GM18505 (cell line): ENCODE measurements around the gene SMYD3.
A peak's percentile ranks its signal among the peaks of the same experiment; 100 is the strongest.

ENCODE experiments used
- ATAC-seq: cut with Tn5 transposase; IDR thresholded peaks from one replicate; pipeline ENCODE4 v1.9.1; 2021; ENCODE audit not compliant: unreplicated experiment
- POLR2A ChIP-seq: IDR thresholded peaks from 4 replicates; pipeline ENCODE4 v1.6.1; 2011; ENCODE audit warnings: borderline replicate concordance; ENCODE audit not compliant: insufficient read depth, insufficient read length; ENCODE audit errors: extremely low read depth

The SMYD3 gene

DNA sequence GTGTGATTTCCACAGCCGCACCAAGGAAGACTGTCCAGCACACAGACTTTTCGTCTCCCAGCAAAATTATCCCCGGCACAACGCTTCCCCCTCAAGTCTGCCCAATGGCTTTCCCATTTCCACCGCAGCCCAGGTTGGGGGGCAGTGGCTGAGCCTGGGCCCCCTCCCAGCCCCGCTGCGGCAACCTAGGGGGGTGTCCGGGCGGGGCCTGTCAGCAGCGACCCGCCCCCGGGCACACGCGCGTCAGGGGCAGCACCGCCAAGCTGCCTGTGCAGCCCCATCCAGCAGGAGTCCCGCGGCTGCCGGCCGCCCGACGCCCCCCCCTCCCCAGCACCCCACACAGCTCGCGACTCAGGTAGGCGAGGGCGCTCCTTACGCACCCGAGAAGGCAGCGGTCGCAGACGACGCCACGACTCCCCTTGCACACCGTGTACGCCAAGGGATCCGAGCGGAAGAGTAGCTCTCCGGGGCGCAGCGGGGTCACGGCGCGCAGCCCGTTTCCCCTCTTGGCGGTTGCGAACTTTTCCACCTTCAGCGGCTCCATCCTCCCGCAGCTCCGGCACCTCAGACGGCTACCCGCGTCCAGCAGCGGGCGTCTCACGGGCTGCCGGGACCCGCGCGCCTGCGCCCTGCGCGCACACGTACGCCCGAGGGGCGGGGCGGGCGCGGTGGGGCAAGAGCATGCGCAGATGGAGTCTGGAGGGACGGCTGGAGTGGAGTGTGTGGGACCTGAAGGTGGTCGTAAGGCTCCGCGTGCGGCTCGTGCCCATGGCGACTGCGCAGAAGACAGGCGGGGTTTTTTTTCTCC, at the start of gene SMYD3:
Gene SMYD3, minus strand, starts transcription at position 606 of the 808 bp plus-strand sequence.
- peak; percentile 71 for TF ChIP-seq POLR2A

GRCh38 chr1:246554201-246554600, 47.1 kb upstream of the SMYD3 start:
- no peak for ATAC-seq
- TF ChIP-seq POLR2A, result no peak

More for the DNA sequence above, at the start of gene SMYD3:
- ATAC-seq, result peak; percentile 88

GRCh38 chr1:246552110-246552509, 45.0 kb upstream of the SMYD3 start:
- no peak for ATAC-seq
- TF ChIP-seq POLR2A, result no peak

GRCh38 chr1:246550402-246550801, 43.3 kb upstream of the SMYD3 start:
- TF ChIP-seq POLR2A, result no peak
- ATAC-seq, result no peak

DNA sequence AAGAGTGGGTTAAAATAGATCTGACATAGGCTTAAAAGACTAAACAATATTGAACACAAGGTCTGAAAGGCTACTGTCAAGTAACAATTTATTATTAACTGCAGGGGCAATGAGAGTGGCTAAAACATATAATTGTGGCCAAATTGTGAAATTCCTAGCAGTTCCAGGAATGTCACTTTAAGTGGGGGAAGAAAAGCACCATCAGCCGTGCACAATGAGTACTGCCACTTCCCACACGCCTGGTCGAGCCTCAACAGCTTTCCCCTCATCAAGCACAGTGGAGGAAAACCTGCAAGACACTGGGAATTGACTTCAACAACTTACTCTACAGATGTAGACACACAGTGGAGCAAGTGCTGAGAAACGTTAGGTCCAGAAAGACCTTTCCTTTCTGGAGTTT, 42.6 kb upstream of the SMYD3 start:
- TF ChIP-seq POLR2A, result no peak
- ATAC-seq, result no peak

GRCh38 chr1:246544001-246544400, 36.9 kb upstream of the SMYD3 start:
- TF ChIP-seq POLR2A, result no peak
- ATAC-seq, result no peak

GRCh38 chr1:246540738-246541491, 33.8 kb upstream of the SMYD3 start:
- no peak for ATAC-seq
- TF ChIP-seq POLR2A, result no peak

DNA sequence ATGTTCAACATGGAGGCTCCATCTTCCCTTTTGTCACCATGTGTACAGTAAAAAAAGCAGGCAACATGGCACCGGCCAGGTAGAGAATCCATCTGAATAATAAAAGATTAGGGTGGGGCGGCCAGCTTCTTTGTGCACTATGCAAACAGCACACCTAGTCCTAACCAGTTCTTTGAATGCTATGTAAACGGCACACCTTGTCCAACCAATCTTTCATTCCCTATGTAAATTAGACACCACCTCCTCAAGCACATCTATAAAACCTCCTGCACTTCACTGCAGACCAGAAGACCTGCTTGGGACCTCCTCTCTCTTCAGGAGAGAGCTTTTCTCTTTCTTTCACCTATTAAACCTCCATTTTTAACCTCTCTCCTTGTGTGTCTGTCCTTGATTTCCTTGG, 30.8 kb upstream of the SMYD3 start:
- no peak for ATAC-seq
- TF ChIP-seq POLR2A, result no peak

- TF ChIP-seq POLR2A, result no peak
Observed at GRCh38 chr1:246537441-246537840, 30.4 kb upstream of the SMYD3 start.

GRCh38 chr1:246534114-246534513, 27.0 kb upstream of the SMYD3 start:
- ATAC-seq, result no peak
- no peak for TF ChIP-seq POLR2A

More at GRCh38 chr1:246537441-246537840, 30.4 kb upstream of the SMYD3 start:
- no peak for ATAC-seq

GRCh38 chr1:246533371-246533905, 26.4 kb upstream of the SMYD3 start:
- TF ChIP-seq POLR2A, result no peak
- ATAC-seq, result no peak

- ATAC-seq, result no peak
- no peak for TF ChIP-seq POLR2A
Observed at GRCh38 chr1:246532519-246532918, 25.4 kb upstream of the SMYD3 start.

DNA sequence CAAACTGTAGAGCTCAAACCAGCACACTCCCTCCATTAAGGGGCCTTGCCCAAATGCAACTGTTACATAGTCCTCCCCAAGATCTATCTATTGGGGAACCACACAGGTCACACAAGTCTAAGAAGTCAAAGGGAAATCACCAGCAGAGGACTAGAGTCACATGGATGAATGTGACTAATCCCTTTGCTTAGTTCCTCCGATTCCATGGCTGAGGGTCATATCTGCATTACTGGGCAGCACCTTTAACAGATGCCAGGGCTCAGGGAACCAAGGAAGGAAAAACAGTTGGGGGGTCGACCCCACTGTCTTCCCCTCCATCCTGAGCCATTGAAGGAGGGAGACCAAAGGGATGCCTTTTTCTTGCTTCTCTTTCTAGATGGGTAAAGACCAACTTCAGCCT, 23.4 kb upstream of the SMYD3 start:
- ATAC-seq, result no peak
- no peak for TF ChIP-seq POLR2A
